ENCODE results near the gene SMYD5.
"Not testable (repeated sequence)": the region's sequence is repeated elsewhere in the genome, so short reads cannot be mapped to it uniquely, and the experiment has no call there.

Gene SMYD5

GRCh38 chr2:73214120-73215035 is at the start of gene SMYD5:
Gene SMYD5 (plus strand): TSS chr2:73214245. CDS start chr2:73214267, 22 bp downstream.
- no peak for TF ChIP-seq CTCF (IDR thresholded peaks at IDR 0.05)
- no peak for TF ChIP-seq ZFX (IDR thresholded peaks at IDR 0.05; ENCODE audit: borderline replicate concordance)
- peak within 1 kb of the TSS; percentile 78 for H3K27ac ChIP-seq

- not testable (repeated sequence) for H3K27ac ChIP-seq
Observed at GRCh38 chr2:73165978-73166377, 48.1 kb upstream of the SMYD5 start.

- not testable (repeated sequence) for H3K27ac ChIP-seq
Observed at GRCh38 chr2:73166813-73167212, 47.2 kb upstream of the SMYD5 start.

- H3K27ac ChIP-seq, result not testable (repeated sequence)
Observed at GRCh38 chr2:73168348-73168747, 45.7 kb upstream of the SMYD5 start.

- not testable (repeated sequence) for H3K27ac ChIP-seq
Observed at GRCh38 chr2:73170341-73170740, 43.7 kb upstream of the SMYD5 start.

GRCh38 chr2:73172963-73173362 is 41.1 kb upstream of the SMYD5 start:
- no peak for TF ChIP-seq ZFX (IDR thresholded peaks at IDR 0.05; ENCODE audit: borderline replicate concordance)
- TF ChIP-seq CTCF (IDR thresholded peaks at IDR 0.05), result no peak
- no peak overlapping the region for H3K27ac ChIP-seq

- TF ChIP-seq CTCF (IDR thresholded peaks at IDR 0.05), result no peak
- TF ChIP-seq ZFX (IDR thresholded peaks at IDR 0.05; ENCODE audit: borderline replicate concordance), result no peak
- no peak overlapping the region for H3K27ac ChIP-seq
Observed at GRCh38 chr2:73173781-73174180, 40.3 kb upstream of the SMYD5 start.

GRCh38 chr2:73174244-73174643 is 39.8 kb upstream of the SMYD5 start:
- TF ChIP-seq ZFX (IDR thresholded peaks at IDR 0.05; ENCODE audit: borderline replicate concordance) (no peak), CTCF (IDR thresholded peaks at IDR 0.05) (no peak)

GRCh38 chr2:73174941-73175662 is 38.9 kb upstream of the SMYD5 start:
- no peak overlapping the region for H3K27ac ChIP-seq
- TF ChIP-seq ZFX (IDR thresholded peaks at IDR 0.05; ENCODE audit: borderline replicate concordance) (no peak), CTCF (IDR thresholded peaks at IDR 0.05) (no peak)

More at GRCh38 chr2:73174244-73174643, 39.8 kb upstream of the SMYD5 start:
- no peak overlapping the region for H3K27ac ChIP-seq
